ENCODE results near the gene HOXB5.

The HOXB5 gene

DNA sequence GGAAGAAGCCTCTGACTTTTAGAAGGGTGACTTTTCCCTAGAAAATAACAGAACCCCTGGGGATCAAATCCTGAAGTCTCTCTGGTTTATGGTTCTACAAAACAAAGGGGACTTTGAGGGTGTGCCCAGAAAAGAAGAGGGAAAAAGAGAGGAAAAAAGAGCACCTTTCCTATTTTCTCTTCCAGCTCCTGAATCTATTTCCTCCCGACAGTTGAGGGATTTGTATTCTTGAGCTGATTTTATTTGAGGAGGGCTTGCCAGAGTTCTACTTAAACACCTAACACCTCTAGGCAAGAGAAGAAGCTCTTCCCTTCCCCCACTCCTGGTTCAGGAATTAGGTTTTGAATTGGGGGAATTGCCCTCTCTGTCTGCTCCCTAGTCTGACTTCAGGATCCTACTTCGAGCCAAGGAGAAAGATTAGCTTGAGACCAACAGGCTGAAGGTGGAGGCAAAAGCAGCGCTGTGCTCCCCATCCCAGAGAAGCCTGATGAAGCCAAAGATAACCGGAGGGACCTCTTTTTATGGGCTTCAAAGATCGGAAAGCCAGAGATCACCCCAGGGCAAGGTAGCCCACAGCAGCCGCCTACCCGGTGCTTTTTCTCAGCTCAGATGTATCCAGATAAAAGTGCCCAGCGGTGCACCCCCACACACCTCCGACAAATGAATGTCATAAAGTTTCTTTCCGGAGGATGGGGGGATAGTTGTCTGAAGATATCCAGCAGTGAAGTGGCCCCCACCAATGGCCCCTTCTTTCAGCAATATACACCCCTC is 4.3 kb downstream of the HOXB5 start:
- TF ChIP-seq, protein P1, sequence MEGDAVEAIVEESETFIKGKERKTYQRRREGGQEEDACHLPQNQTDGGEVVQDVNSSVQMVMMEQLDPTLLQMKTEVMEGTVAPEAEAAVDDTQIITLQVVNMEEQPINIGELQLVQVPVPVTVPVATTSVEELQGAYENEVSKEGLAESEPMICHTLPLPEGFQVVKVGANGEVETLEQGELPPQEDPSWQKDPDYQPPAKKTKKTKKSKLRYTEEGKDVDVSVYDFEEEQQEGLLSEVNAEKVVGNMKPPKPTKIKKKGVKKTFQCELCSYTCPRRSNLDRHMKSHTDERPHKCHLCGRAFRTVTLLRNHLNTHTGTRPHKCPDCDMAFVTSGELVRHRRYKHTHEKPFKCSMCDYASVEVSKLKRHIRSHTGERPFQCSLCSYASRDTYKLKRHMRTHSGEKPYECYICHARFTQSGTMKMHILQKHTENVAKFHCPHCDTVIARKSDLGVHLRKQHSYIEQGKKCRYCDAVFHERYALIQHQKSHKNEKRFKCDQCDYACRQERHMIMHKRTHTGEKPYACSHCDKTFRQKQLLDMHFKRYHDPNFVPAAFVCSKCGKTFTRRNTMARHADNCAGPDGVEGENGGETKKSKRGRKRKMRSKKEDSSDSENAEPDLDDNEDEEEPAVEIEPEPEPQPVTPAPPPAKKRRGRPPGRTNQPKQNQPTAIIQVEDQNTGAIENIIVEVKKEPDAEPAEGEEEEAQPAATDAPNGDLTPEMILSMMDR (IDR thresholded peaks at IDR 0.05; ENCODE audit: low read depth, low read length), result no peak
- peak overlapping the region; percentile 77 for H3K4me3 ChIP-seq (ENCODE audit: low read depth, low read length)
- in situ Hi-C loops (cut with HindIII; ENCODE audit: low sequenced_read_pairs), result no loop called here
- DNase-seq (ENCODE audit: low read depth, low spot score), result no peak

DNA sequence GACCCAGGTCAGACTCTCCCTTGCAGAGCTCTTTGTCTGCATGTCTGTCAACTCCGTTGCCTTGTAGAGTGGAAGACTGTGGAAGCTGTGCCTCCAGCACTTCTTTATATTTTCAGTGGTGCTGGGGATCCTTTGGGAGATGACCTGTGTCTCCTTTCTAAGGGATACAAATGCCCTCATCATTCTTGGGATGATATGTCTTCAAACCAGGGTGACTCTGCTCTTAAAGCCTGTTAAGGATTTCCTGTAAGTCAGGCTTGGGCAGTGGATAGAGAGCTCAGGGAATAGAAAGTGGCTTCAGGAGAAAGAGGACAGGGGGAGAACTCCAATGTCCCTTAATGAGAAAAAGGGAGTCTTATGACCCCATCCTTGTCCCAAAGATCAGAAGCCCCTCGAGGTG is 5.1 kb downstream of the HOXB5 start:
- H3K4me3 ChIP-seq (ENCODE audit: low read depth, low read length), result peak overlapping the region; percentile 77
- in situ Hi-C loops (cut with HindIII; ENCODE audit: low sequenced_read_pairs), result no loop called here
- no peak for DNase-seq (ENCODE audit: low read depth, low spot score)
- TF ChIP-seq, protein P1 (IDR thresholded peaks at IDR 0.05; ENCODE audit: low read depth, low read length), result no peak

DNA sequence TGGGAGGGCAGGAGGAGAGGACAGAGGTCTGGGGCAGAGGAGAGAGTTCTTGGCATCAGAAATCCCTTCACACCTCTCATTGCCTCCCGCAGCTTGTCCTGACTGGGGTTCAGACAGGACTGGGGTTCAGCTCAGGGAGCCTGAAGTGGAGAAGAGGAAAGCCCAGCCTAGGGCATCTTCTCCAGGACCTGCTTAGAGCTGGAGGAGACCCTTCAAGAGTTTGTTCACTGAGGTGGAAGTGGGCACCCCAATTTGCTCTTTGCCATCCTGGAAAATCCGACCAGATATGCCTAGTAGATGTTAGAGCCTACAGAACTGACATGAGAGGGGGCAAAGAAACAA is 5.5 kb downstream of the HOXB5 start:
- in situ Hi-C loops (cut with HindIII; ENCODE audit: low sequenced_read_pairs), result no loop called here
- TF ChIP-seq, protein P1 (IDR thresholded peaks at IDR 0.05; ENCODE audit: low read depth, low read length), result no peak
- peak overlapping the region; percentile 77 for H3K4me3 ChIP-seq (ENCODE audit: low read depth, low read length)
- no peak for DNase-seq (ENCODE audit: low read depth, low spot score)

GRCh38 chr17:48587276-48588073 is 6.1 kb downstream of the HOXB5 start:
- in situ Hi-C loops (cut with HindIII; ENCODE audit: low sequenced_read_pairs), result no loop called here
- peak overlapping the region; percentile 77 for H3K4me3 ChIP-seq (ENCODE audit: low read depth, low read length)
- TF ChIP-seq, protein P1 (IDR thresholded peaks at IDR 0.05; ENCODE audit: low read depth, low read length), result no peak
- DNase-seq (ENCODE audit: low read depth, low spot score), result no peak

- TF ChIP-seq, protein P1 (IDR thresholded peaks at IDR 0.05; ENCODE audit: low read depth, low read length), result no peak
- H3K4me3 ChIP-seq (ENCODE audit: low read depth, low read length), result peak overlapping the region; percentile 77
- DNase-seq (ENCODE audit: low read depth, low spot score), result no peak
- in situ Hi-C loops (cut with HindIII; ENCODE audit: low sequenced_read_pairs), result no loop called here
Measured at GRCh38 chr17:48586355-48587258, 7.0 kb downstream of the HOXB5 start.

- in situ Hi-C loops (cut with HindIII; ENCODE audit: low sequenced_read_pairs), result no loop called here
- no peak for DNase-seq (ENCODE audit: low read depth, low spot score)
- peak overlapping the region; percentile 77 for H3K4me3 ChIP-seq (ENCODE audit: low read depth, low read length)
- TF ChIP-seq, protein P1 (IDR thresholded peaks at IDR 0.05; ENCODE audit: low read depth, low read length), result no peak
Measured at GRCh38 chr17:48584223-48584741, 9.3 kb downstream of the HOXB5 start.
